ENCODE data around the gene TRPC4. TPM values are rescaled to one million over a fixed set of nuclear protein-coding genes. Genes with fewer than 3 reads are reported as not detected.

Gene TRPC4
- total RNA-seq, 2 experiments from 2014 or later: not detected

DNA sequence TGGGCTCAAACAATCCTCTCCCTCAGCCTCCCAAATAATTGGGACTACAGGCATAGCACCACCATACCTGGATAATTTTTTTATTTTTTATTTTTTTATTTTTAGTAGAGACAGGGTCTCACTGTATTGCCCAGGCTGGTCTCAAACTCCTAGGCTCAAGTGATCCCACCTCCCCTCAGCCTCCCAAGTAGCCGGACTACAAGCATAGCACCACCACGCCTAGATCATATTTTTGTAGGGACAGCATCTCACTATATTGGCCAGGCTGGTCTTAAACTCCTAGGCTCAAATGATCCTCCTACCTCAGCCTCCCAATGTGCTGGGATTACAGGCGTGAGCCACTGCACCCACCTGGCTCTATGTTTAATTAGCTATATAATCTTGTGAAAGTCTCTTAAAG, 114.2 kb downstream of the TRPC4 start:
- no peak overlapping the region for H3K27ac Mint-ChIP-seq
- H3K9me3 Mint-ChIP-seq (ENCODE audit: low read depth): no peaks in the 10 kb centered on the region
- intact Hi-C loops (cut with DNase I, micrococcal nuclease): no loop called here
- no peaks in the 10 kb centered on the region for H3K36me3 Mint-ChIP-seq (ENCODE audit: low read depth)
- ATAC-seq: no peak
- DNase-seq: no peak
- H3K4me3 Mint-ChIP-seq: no peak overlapping the region
- ChIA-PET CTCF (no interaction called here), POLR2A (no interaction called here)
- H3K27me3 Mint-ChIP-seq: peaks cover 2% of the 10 kb centered on the region
- H3K4me1 Mint-ChIP-seq: no peaks in the 10 kb centered on the region

DNA sequence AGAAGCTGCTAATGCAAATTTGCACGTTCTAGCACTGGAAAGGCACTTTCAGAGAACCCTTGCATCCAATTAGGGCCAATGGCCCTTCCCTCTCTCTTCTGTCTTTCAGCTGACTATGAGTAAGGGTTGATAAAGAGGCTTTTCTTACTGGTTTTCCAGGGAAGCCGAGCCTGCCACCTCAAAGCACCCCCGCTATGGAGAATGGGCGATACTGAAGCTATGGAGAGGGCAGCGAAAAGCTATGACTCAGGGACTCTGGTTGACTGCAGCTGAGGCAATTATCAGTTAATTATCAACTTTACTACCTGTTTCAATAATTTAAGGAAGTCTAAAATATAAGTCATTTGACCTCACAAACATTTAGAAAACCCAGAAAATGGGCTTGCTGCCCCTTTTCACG, 115.8 kb downstream of the TRPC4 start:
- intact Hi-C loops (cut with DNase I, micrococcal nuclease): no loop called here
- ATAC-seq (no peak), DNase-seq (no peak)
- H3K4me3 Mint-ChIP-seq: no peak overlapping the region
- no peak overlapping the region for H3K27ac Mint-ChIP-seq
- ChIA-PET POLR2A (no interaction called here), CTCF (no interaction called here)
- H3K4me1 Mint-ChIP-seq: no peaks in the 10 kb centered on the region
- no peaks in the 10 kb centered on the region for H3K9me3 Mint-ChIP-seq (ENCODE audit: low read depth)
- H3K36me3 Mint-ChIP-seq (ENCODE audit: low read depth): no peaks in the 10 kb centered on the region
- peaks cover 2% of the 10 kb centered on the region for H3K27me3 Mint-ChIP-seq

DNA sequence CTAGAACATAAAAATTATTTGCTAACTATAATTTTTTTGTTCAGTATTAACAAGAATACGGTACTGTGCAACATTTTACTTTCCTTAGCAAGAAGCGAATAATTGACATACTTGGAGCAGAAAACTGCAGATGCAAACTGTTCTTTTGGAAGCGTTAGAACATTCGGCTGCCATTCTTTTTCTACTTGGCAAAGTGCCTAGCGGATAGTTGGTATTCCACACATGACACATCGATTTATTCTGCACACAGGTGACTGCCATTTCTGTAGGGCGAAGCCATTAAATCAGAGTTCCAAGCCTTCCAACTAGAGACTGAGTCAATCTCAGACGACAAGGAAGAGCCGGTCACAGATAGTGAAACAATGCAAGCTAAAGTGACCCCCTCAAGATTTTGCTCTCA, 117.4 kb downstream of the TRPC4 start:
- Mint-ChIP-seq H3K4me3 (no peak overlapping the region), H3K27ac (no peak overlapping the region), H3K27me3 (peaks cover 2% of the 10 kb centered on the region), H3K9me3 (ENCODE audit: low read depth) (peaks cover 1% of the 10 kb centered on the region), H3K36me3 (ENCODE audit: low read depth) (no peaks in the 10 kb centered on the region), H3K4me1 (no peaks in the 10 kb centered on the region)
- intact Hi-C loops (cut with DNase I, micrococcal nuclease): no loop called here
- ATAC-seq (no peak), DNase-seq (no peak)
- ChIA-PET POLR2A (no interaction called here), CTCF (no interaction called here)

DNA sequence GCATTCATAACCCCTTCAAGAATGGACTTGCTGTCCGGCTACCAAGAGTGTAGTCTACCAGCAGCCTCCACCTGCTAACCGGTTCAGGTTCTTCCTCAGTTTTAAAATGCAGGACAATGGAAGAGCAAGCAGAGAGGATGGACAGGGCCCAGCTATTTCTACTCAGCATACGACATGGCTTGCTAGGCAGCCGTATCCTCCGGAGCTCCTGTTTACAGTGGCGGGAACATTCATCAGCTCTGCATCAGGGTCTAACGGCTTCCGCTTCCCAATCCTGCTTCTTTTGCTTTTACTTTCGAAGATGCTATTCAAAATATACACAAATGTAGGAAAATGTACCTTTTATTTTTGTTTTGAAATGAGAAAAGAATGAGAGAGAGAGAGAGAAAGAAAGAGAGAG, 118.5 kb downstream of the TRPC4 start:
- intact Hi-C loops (cut with DNase I, micrococcal nuclease): no loop called here
- CTCF ChIA-PET: no interaction called here
- Mint-ChIP-seq H3K27ac (no peak overlapping the region), H3K27me3 (peaks cover 2% of the 10 kb centered on the region), H3K4me3 (no peak overlapping the region), H3K36me3 (ENCODE audit: low read depth) (no peaks in the 10 kb centered on the region), H3K4me1 (no peaks in the 10 kb centered on the region), H3K9me3 (ENCODE audit: low read depth) (peaks cover 1% of the 10 kb centered on the region)
- ATAC-seq (no peak), DNase-seq (no peak)
- POLR2A ChIA-PET: no interaction called here

DNA sequence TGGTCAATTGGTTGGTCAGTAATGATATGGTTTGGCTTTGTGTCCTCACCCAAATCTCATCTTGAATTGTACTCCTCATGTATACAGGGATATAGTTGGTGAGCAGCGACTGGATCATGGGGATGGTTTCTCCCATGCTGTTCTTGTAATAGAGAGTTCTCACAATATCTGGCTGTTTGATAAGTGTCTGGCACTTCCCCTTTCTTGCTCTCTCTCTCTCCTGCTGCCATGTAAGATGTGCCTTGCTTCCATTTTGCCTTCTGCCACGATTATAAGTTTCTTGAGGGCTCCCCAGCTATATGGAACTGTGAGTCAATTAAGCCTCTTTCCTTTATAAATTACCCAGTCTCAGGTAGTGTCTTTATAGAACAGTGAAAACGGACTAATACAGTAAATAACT, 120.7 kb downstream of the TRPC4 start:
- H3K27me3 Mint-ChIP-seq: peaks cover 2% of the 10 kb centered on the region
- DNase-seq (no peak), ATAC-seq (no peak)
- no peaks in the 10 kb centered on the region for H3K4me1 Mint-ChIP-seq
- POLR2A ChIA-PET: no interaction called here
- CTCF ChIA-PET: no interaction called here
- H3K4me3 Mint-ChIP-seq: no peak overlapping the region
- no peak overlapping the region for H3K27ac Mint-ChIP-seq
- peaks cover 1% of the 10 kb centered on the region for H3K9me3 Mint-ChIP-seq (ENCODE audit: low read depth)
- no peaks in the 10 kb centered on the region for H3K36me3 Mint-ChIP-seq (ENCODE audit: low read depth)
- intact Hi-C loops (cut with DNase I, micrococcal nuclease): no loop called here

DNA sequence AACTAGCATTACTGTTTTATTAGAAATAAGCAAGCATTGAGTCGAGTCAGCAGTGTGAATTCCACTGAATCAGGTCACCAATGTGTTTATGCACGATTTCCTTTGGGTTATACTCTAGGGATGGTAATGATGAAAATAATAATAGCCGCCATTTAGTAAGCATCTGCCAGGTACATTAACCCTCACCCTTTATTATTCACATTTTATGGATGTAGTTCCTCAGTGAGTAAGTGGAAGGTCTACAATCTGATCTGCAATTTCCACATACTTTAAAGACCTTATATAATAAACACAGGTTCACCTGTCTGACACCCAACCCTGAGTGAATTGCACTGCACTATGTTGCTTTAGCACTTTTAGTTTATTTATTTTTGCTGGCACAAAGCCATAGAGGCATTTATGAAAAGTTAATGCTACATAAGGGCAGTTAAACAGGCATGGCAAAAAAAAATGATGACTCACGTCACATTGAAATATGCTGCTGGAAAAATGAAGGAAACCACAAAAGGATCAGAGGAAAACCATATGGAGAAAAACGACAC, 122.4 kb downstream of the TRPC4 start:
- ChIA-PET POLR2A (no interaction called here), CTCF (no interaction called here)
- Mint-ChIP-seq H3K9me3 (ENCODE audit: low read depth) (peaks cover 1% of the 10 kb centered on the region), H3K4me3 (no peak overlapping the region), H3K27ac (no peak overlapping the region), H3K36me3 (ENCODE audit: low read depth) (no peaks in the 10 kb centered on the region), H3K27me3 (peaks cover 2% of the 10 kb centered on the region), H3K4me1 (no peaks in the 10 kb centered on the region)
- intact Hi-C loops (cut with DNase I, micrococcal nuclease): no loop called here
- ATAC-seq (no peak), DNase-seq (no peak)

DNA sequence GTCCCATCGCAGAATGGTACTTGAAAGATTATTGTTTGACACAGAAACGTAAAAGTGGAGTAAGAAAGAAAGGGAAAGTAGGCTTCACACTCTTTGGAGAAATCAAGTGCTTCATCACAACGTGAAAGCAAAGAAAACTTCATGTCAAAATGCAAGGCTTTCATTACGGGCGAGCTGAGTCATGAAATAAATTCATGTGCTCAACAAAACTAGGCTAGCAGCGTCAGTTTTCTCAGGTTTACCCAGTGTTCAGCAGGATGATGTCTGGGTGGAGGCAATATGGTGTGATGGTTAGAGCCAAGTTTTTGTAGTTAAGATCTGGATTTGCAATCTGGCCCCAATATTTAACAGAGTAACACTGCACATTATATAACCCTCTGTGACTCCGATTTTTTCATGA, 128.0 kb downstream of the TRPC4 start:
- H3K27me3 Mint-ChIP-seq: no peaks in the 10 kb centered on the region
- ATAC-seq (no peak), DNase-seq (no peak)
- H3K27ac Mint-ChIP-seq: no peak overlapping the region
- CTCF ChIA-PET: no interaction called here
- no peaks in the 10 kb centered on the region for H3K36me3 Mint-ChIP-seq (ENCODE audit: low read depth)
- POLR2A ChIA-PET: no interaction called here
- no peaks in the 10 kb centered on the region for H3K4me1 Mint-ChIP-seq
- H3K9me3 Mint-ChIP-seq (ENCODE audit: low read depth): no peaks in the 10 kb centered on the region
- intact Hi-C loops (cut with DNase I, micrococcal nuclease): no loop called here
- H3K4me3 Mint-ChIP-seq: no peak overlapping the region

DNA sequence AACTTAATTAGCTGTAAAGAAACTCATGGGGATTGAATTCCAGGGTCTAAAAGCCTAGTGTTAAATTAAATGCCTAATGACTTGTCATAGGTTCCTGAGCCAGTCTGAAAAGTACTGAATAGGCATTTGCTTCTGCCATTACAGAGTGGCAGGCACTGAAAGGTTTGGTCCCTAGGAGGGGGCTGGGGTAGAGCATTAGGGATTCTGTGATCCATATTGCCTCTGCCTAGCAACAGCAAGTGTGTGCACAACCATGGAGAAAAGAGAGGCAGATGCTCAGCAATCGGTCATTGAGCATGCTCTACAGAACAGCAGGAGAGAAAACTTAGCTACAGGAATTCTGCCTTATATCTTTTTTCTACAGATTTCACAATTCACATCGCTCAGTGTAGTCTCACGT, 133.5 kb downstream of the TRPC4 start:
- H3K4me1 Mint-ChIP-seq: no peaks in the 10 kb centered on the region
- DNase-seq: no peak
- no peaks in the 10 kb centered on the region for H3K9me3 Mint-ChIP-seq (ENCODE audit: low read depth)
- H3K4me3 Mint-ChIP-seq: no peak overlapping the region
- no peak for ATAC-seq
- intact Hi-C loops (cut with DNase I, micrococcal nuclease): no loop called here
- H3K27ac Mint-ChIP-seq: no peak overlapping the region
- POLR2A ChIA-PET: no interaction called here
- CTCF ChIA-PET: no interaction called here
- no peaks in the 10 kb centered on the region for H3K27me3 Mint-ChIP-seq
- no peaks in the 10 kb centered on the region for H3K36me3 Mint-ChIP-seq (ENCODE audit: low read depth)

DNA sequence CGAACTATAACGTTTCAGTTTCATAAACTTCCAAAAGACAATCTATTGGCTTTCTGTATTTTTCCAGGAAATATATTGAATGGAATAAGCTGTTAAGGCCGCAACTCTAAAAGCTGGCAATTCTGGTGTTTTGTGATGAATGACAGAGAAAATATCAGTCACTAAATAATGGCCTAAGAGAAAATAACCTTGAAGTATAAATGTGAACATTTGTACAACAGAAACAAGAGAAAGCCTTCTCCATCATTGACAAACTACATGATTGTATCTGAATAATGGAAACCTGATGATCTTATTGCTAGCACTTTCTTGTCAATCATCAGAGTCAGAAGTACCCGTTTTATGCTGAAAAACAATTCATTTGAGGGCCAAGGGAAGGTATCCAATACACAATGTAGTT, 134.3 kb downstream of the TRPC4 start:
- POLR2A ChIA-PET: no interaction called here
- CTCF ChIA-PET: no interaction called here
- no peaks in the 10 kb centered on the region for H3K9me3 Mint-ChIP-seq (ENCODE audit: low read depth)
- H3K4me1 Mint-ChIP-seq: no peaks in the 10 kb centered on the region
- ATAC-seq (no peak), DNase-seq (no peak)
- H3K4me3 Mint-ChIP-seq: no peak overlapping the region
- H3K36me3 Mint-ChIP-seq (ENCODE audit: low read depth): no peaks in the 10 kb centered on the region
- intact Hi-C loops (cut with DNase I, micrococcal nuclease): no loop called here
- H3K27ac Mint-ChIP-seq: no peak overlapping the region
- H3K27me3 Mint-ChIP-seq: no peaks in the 10 kb centered on the region

DNA sequence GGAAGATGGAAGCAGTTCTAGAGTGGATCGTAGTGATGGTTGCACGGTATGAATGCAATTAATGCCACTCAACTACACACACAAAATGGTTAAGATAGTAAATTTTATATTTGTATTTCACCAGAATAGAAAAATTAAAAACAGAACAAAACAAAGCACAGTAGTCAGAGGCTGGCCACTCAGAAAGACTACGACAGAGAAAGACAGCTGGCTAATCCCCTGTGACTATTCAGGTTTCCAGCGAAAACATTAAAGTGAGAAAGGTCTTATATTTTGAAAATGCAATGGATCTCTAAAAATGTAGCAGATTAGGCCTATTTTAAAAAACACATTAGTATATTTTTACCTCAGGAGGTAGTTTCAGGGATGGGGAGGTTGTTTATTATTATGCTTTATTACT, 139.7 kb downstream of the TRPC4 start:
- Mint-ChIP-seq H3K4me3 (no peak overlapping the region), H3K4me1 (no peaks in the 10 kb centered on the region), H3K36me3 (ENCODE audit: low read depth) (no peaks in the 10 kb centered on the region), H3K27me3 (no peaks in the 10 kb centered on the region), H3K27ac (no peak overlapping the region), H3K9me3 (ENCODE audit: low read depth) (peaks cover 1% of the 10 kb centered on the region)
- ChIA-PET POLR2A (no interaction called here), CTCF (no interaction called here)
- intact Hi-C loops (cut with DNase I, micrococcal nuclease): no loop called here
- DNase-seq (no peak), ATAC-seq (no peak)

DNA sequence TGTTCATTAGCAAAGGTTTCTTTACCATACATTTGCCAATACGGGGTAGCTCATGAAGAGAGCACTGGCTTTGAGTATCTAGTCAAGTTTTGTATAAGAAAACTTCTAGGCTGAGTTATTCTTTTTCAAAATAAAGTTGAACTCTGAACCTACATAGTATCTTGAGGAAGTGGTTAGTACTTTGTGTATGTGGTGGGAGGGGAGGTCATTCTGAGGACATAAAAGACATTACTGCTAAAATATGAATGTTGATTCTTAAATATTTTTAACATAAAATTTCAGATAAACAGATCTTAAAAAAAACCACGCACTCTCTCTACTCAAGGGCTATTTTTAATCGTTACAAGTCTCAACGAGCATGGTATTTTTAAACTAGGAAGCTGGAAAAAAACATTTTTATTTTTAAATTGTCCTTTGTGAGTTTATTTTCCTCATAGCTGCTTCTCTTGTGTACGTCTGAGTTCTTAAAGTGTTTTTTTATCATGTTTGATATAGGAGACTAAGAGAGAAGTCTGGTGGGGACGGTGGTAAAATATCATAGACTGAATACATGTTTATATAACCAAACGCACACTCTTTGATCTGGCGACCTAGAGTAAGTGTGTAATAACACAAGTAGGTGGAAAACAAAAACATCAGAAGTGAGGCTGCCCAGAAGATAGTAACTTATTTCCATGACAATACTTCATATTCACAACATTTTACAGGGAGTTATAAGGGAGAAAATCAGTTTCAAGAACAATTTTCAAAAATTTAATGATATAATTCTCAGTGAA, 153.0 kb downstream of the TRPC4 start:
- DNase-seq (no peak), ATAC-seq (no peak)
- intact Hi-C loops (cut with DNase I, micrococcal nuclease): no loop called here
- Mint-ChIP-seq H3K36me3 (ENCODE audit: low read depth) (no peaks in the 10 kb centered on the region), H3K27ac (no peak overlapping the region), H3K27me3 (peaks cover 5% of the 10 kb centered on the region), H3K9me3 (ENCODE audit: low read depth) (peaks cover 4% of the 10 kb centered on the region), H3K4me3 (no peak overlapping the region), H3K4me1 (no peaks in the 10 kb centered on the region)
- POLR2A ChIA-PET: no interaction called here
- CTCF ChIA-PET: interaction anchor here (1.7 kb wide), 1 partner anchor 9 kb away, joined by 3 read pairs; no protein-coding TSS in a partner anchor

DNA sequence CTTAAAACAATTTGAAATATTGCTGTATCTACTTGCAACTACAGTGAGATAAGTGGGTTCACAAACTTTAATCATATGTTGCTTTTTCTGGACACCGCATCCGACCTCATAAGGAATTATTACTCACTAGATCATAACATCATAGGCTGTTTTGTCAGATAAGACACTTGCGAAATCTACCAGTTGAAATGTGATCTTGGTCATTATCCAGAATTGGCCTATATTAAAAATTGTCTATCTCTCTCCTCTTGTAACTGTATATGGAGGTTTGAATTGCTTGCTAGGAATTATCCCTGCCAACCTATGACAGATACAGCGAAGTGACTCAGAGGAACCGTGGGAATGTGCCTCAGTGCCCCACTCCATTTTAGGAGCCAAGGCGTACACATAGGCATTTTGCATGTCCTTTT, 154.0 kb downstream of the TRPC4 start:
- no peaks in the 10 kb centered on the region for H3K4me1 Mint-ChIP-seq
- peaks cover 4% of the 10 kb centered on the region for H3K9me3 Mint-ChIP-seq (ENCODE audit: low read depth)
- ChIA-PET CTCF (no interaction called here), POLR2A (no interaction called here)
- intact Hi-C loops (cut with DNase I, micrococcal nuclease): no loop called here
- DNase-seq (no peak), ATAC-seq (no peak)
- H3K27ac Mint-ChIP-seq: no peak overlapping the region
- H3K4me3 Mint-ChIP-seq: no peak overlapping the region
- peaks cover 5% of the 10 kb centered on the region for H3K27me3 Mint-ChIP-seq
- no peaks in the 10 kb centered on the region for H3K36me3 Mint-ChIP-seq (ENCODE audit: low read depth)

DNA sequence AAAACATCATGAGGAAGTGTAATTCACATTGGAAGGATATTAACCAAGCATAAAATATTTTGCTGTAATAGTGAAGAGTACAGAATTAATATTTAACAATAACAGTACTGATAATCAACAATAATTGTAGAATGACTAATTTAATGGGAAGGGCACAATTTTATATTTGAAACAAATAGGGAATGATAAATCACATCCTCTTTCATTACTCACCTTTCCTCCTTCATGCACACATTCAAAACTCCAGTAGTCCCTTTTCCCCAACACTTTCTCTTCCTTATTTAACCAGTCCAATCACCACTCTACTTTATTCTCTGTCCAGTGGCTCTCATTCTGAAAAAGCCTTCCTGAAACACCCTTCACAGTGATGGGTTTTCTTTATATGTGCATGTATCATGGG, 160.3 kb downstream of the TRPC4 start:
- DNase-seq (no peak), ATAC-seq (no peak)
- intact Hi-C loops (cut with DNase I, micrococcal nuclease): no loop called here
- ChIA-PET POLR2A (no interaction called here), CTCF (no interaction called here)
- H3K4me1 Mint-ChIP-seq: no peaks in the 10 kb centered on the region
- H3K27me3 Mint-ChIP-seq: no peaks in the 10 kb centered on the region
- H3K9me3 Mint-ChIP-seq (ENCODE audit: low read depth): no peaks in the 10 kb centered on the region
- no peak overlapping the region for H3K27ac Mint-ChIP-seq
- no peak overlapping the region for H3K4me3 Mint-ChIP-seq
- no peaks in the 10 kb centered on the region for H3K36me3 Mint-ChIP-seq (ENCODE audit: low read depth)
